Measurements from ENCODE around the gene ORC5. TPM values are rescaled to one million over a fixed set of nuclear protein-coding genes. Genes with fewer than 3 reads are reported as not detected.

The ORC5 gene
- total RNA-seq, result 52.3 and 53.2 TPM in 2 replicates

GRCh38 chr7:104207731-104208420 lies at the start of gene ORC5:
ORC5 (minus strand) TSS chr7:104208013; CDS start chr7:104207904, 109 bp downstream.

Other genes starting within 250 kb of the ORC5 start
- gene RELN, start 218.4 kb downstream of the ORC5 start, total RNA-seq, result 2.1 and 5.2 TPM in 2 replicates
- not detected in 2 replicates for gene LHFPL3, start 120.6 kb upstream of the ORC5 start, total RNA-seq